ENCODE data around the gene ESRRA. TPM values are rescaled to one million over a fixed set of nuclear protein-coding genes. Genes with fewer than 3 reads are reported as not detected.
A peak's percentile ranks its signal among the peaks of the same experiment; 100 is the strongest.

Gene ESRRA
- total RNA-seq, 2 experiments from 2014 or later: 10.9 to 12.0 TPM

GRCh38 chr11:64318766-64319761, 13.7 kb downstream of the ESRRA start:
- H3K27me3 ChIP-seq (ENCODE audit: control insufficient read depth in 1 of 2, insufficient read depth in 2 of 2, low read length in 2 of 2): no peaks in the 10 kb centered on the region
- H3K27ac ChIP-seq (ENCODE audit: low read depth in 1 of 2, low read length in 2 of 2): peak overlapping the region; percentile 64 to 85
- Mint-ChIP-seq H3K27ac (peak overlapping the region; percentile 98), H3K27me3 (no peaks in the 10 kb centered on the region), H3K4me1 (ENCODE audit: low read depth) (peaks cover 38% of the 10 kb centered on the region), H3K36me3 (ENCODE audit: low read depth) (peaks cover 48% of the 10 kb centered on the region), H3K4me3 (peak overlapping the region; percentile 92), H3K9me3 (no peaks in the 10 kb centered on the region)
- no peak for TF ChIP-seq CTCF (IDR thresholded peaks at IDR 0.05)
- CTCF ChIA-PET: interaction anchor here (1.5 to 3.0 kb wide), 8 partner anchors 13 to 114 kb away, joined by 3 to 39 read pairs (median 14); partner anchors contain the start of genes BAD, CCDC88B and ESRRA
- DNase-seq (peak in 1 of 14 experiments; percentile 32), ATAC-seq (ENCODE audit: poor library complexity) (no peak)
- H3K4me3 ChIP-seq (ENCODE audit: low read length): peak overlapping the region; percentile 96
- peaks cover 33% of the 10 kb centered on the region for H3K4me1 ChIP-seq (ENCODE audit: insufficient read depth, low read length)
- intact Hi-C loops (cut with DNase I, micrococcal nuclease): loop anchor here (1.0 to 5.0 kb wide), 3 partner anchors 19 to 40 kb away; partner anchors contain the start of gene RPS6KA4 (in 2 of the 2)
- POLR2A ChIA-PET: interaction anchor here (1.3 to 4.0 kb wide), 10 partner anchors 15 to 1479 kb away, joined by 6 to 105 read pairs (median 36); partner anchors contain the start of genes CATSPERZ, CCDC88B, ESRRA and FERMT3
- H3K36me3 ChIP-seq (ENCODE audit: insufficient read depth, low read length): peaks cover 38% of the 10 kb centered on the region
- no peaks in the 10 kb centered on the region for H3K9me3 ChIP-seq (ENCODE audit: control insufficient read depth in 1 of 2, insufficient read depth in 1 of 2, low read length in 2 of 2)

GRCh38 chr11:64320556-64320955, 15.2 kb downstream of the ESRRA start:
- H3K4me1 ChIP-seq (ENCODE audit: insufficient read depth, low read length): peaks cover 33% of the 10 kb centered on the region
- Mint-ChIP-seq H3K36me3 (ENCODE audit: low read depth) (peaks cover 48% of the 10 kb centered on the region), H3K27me3 (no peaks in the 10 kb centered on the region), H3K4me1 (ENCODE audit: low read depth) (peaks cover 38% of the 10 kb centered on the region), H3K9me3 (no peaks in the 10 kb centered on the region), H3K4me3 (peak overlapping the region; percentile 62), H3K27ac (peak overlapping the region; percentile 98)
- POLR2A ChIA-PET: no interaction called here
- H3K27ac ChIP-seq (ENCODE audit: low read depth in 1 of 2, low read length in 2 of 2): no peak overlapping the region
- no peaks in the 10 kb centered on the region for H3K27me3 ChIP-seq (ENCODE audit: control insufficient read depth in 1 of 2, insufficient read depth in 2 of 2, low read length in 2 of 2)
- peaks cover 23% of the 10 kb centered on the region for H3K36me3 ChIP-seq (ENCODE audit: insufficient read depth, low read length)
- TF ChIP-seq CTCF (IDR thresholded peaks at IDR 0.05): no peak
- ATAC-seq (ENCODE audit: poor library complexity) (no peak), DNase-seq (peak in 1 of 14 experiments; percentile 14)
- H3K9me3 ChIP-seq (ENCODE audit: control insufficient read depth in 1 of 2, insufficient read depth in 1 of 2, low read length in 2 of 2): no peaks in the 10 kb centered on the region
- intact Hi-C loops (cut with DNase I, micrococcal nuclease): no loop called here
- H3K4me3 ChIP-seq (ENCODE audit: low read length): no peak overlapping the region
- CTCF ChIA-PET: no interaction called here

- no peaks in the 10 kb centered on the region for H3K9me3 Mint-ChIP-seq
- Histone ChIP-seq H3K4me3 (ENCODE audit: low read length) (no peak overlapping the region), H3K4me1 (ENCODE audit: insufficient read depth, low read length) (peaks cover 32% of the 10 kb centered on the region), H3K9me3 (ENCODE audit: control insufficient read depth in 1 of 2, insufficient read depth in 1 of 2, low read length in 2 of 2) (no peaks in the 10 kb centered on the region), H3K36me3 (ENCODE audit: insufficient read depth, low read length) (peaks cover 21% of the 10 kb centered on the region), H3K27me3 (ENCODE audit: control insufficient read depth in 1 of 2, insufficient read depth in 2 of 2, low read length in 2 of 2) (no peaks in the 10 kb centered on the region), H3K27ac (ENCODE audit: low read depth in 1 of 2, low read length in 2 of 2) (no peak overlapping the region)
- peaks cover 38% of the 10 kb centered on the region for H3K4me1 Mint-ChIP-seq (ENCODE audit: low read depth)
- no peak for ATAC-seq (ENCODE audit: poor library complexity)
- peaks cover 48% of the 10 kb centered on the region for H3K36me3 Mint-ChIP-seq (ENCODE audit: low read depth)
- CTCF ChIA-PET: no interaction called here
- peak overlapping the region; percentile 98 for H3K27ac Mint-ChIP-seq
- peak overlapping the region; percentile 62 for H3K4me3 Mint-ChIP-seq
- intact Hi-C loops (cut with DNase I, micrococcal nuclease): no loop called here
- POLR2A ChIA-PET: no interaction called here
- DNase-seq: no peak
- H3K27me3 Mint-ChIP-seq: no peaks in the 10 kb centered on the region
- no peak for TF ChIP-seq CTCF (IDR thresholded peaks at IDR 0.05)
Measured at GRCh38 chr11:64321026-64321425, 15.7 kb downstream of the ESRRA start.
